ENCODE measurements around the gene KRT7. TPM values are rescaled to one million over a fixed set of nuclear protein-coding genes. Genes with fewer than 3 reads are reported as not detected.

Gene KRT7
- polyA plus RNA-seq (2011; rRNA removed): 238 and 659 TPM in 2 replicates
- polyA minus RNA-seq (2011; rRNA and poly(A)+ RNA removed): 253 and 288 TPM in 2 replicates

GRCh38 chr12:52232674-52233461, at the start of gene KRT7:
Gene KRT7 (plus strand): TSS chr12:52233243. CDS start chr12:52233297, 54 bp downstream.
- ChIA-PET CTCF (interaction anchor here (0.6 to 2.1 kb wide), 7 partner anchors 11 to 49 kb away, joined by 3 to 8 read pairs (median 3); no protein-coding TSS in a partner anchor), POLR2A (interaction anchor here (0.7 kb wide), 1 partner anchor 86 kb away, joined by 3 read pairs; no protein-coding TSS in a partner anchor)
- peak within 1 kb of the TSS; percentile 42 for H3K4me3 ChIP-seq (ENCODE audit: low read depth, low read length)
- no peak for DNase-seq (ENCODE audit: low read depth)
- peak; percentile 25; the same call in 1 of the 2 replicates for TF ChIP-seq CTCF (IDR thresholded peaks at IDR 0.05; ENCODE audit: insufficient read depth, low read depth, low read length)
- no peaks in the 10 kb centered on the region for H3K36me3 ChIP-seq (ENCODE audit: control insufficient read depth, insufficient read depth, low read length)
- no peaks in the 10 kb centered on the region for H3K27me3 ChIP-seq (ENCODE audit: control insufficient read depth, insufficient read depth, low read length)

- ChIA-PET POLR2A (no interaction called here), CTCF (interaction anchor here (0.7 to 1.3 kb wide), 5 partner anchors 30 to 797 kb away, joined by 3 to 5 read pairs (median 3); no protein-coding TSS in a partner anchor)
- H3K27me3 ChIP-seq (ENCODE audit: control insufficient read depth, insufficient read depth, low read length): no peaks in the 10 kb centered on the region
- TF ChIP-seq CTCF (IDR thresholded peaks at IDR 0.05; ENCODE audit: insufficient read depth, low read depth, low read length): no peak
- no peak overlapping the region for H3K4me3 ChIP-seq (ENCODE audit: low read depth, low read length)
- H3K36me3 ChIP-seq (ENCODE audit: control insufficient read depth, insufficient read depth, low read length): no peaks in the 10 kb centered on the region
- DNase-seq (ENCODE audit: low read depth): no peak
Measured at GRCh38 chr12:52183544-52183910, 49.5 kb upstream of the KRT7 start.

GRCh38 chr12:52183971-52184370, 49.1 kb upstream of the KRT7 start:
- DNase-seq (ENCODE audit: low read depth): no peak
- Histone ChIP-seq H3K4me3 (ENCODE audit: low read depth, low read length) (no peak overlapping the region), H3K27me3 (ENCODE audit: control insufficient read depth, insufficient read depth, low read length) (no peaks in the 10 kb centered on the region), H3K36me3 (ENCODE audit: control insufficient read depth, insufficient read depth, low read length) (no peaks in the 10 kb centered on the region)
- ChIA-PET POLR2A (no interaction called here), CTCF (interaction anchor here (0.8 to 1.3 kb wide), 6 partner anchors 11 to 797 kb away, joined by 3 to 6 read pairs (median 4); no protein-coding TSS in a partner anchor)
- TF ChIP-seq CTCF (IDR thresholded peaks at IDR 0.05; ENCODE audit: insufficient read depth, low read depth, low read length): no peak

- no peaks in the 10 kb centered on the region for H3K36me3 ChIP-seq (ENCODE audit: control insufficient read depth, insufficient read depth, low read length)
- no peak for DNase-seq (ENCODE audit: low read depth)
- CTCF ChIA-PET: interaction anchor here (0.7 to 2.6 kb wide), 6 partner anchors 8 to 122 kb away, joined by 3 to 8 read pairs (median 4); no protein-coding TSS in a partner anchor
- no peaks in the 10 kb centered on the region for H3K27me3 ChIP-seq (ENCODE audit: control insufficient read depth, insufficient read depth, low read length)
- no peak for TF ChIP-seq CTCF (IDR thresholded peaks at IDR 0.05; ENCODE audit: insufficient read depth, low read depth, low read length)
- POLR2A ChIA-PET: no interaction called here
- H3K4me3 ChIP-seq (ENCODE audit: low read depth, low read length): no peak overlapping the region
Measured at GRCh38 chr12:52184813-52185212, 48.2 kb upstream of the KRT7 start.

GRCh38 chr12:52185400-52185967, 47.6 kb upstream of the KRT7 start:
- H3K27me3 ChIP-seq (ENCODE audit: control insufficient read depth, insufficient read depth, low read length): no peaks in the 10 kb centered on the region
- POLR2A ChIA-PET: interaction anchor here (0.7 kb wide), 1 partner anchor 73 kb away, joined by 3 read pairs; no protein-coding TSS in a partner anchor
- no peak for TF ChIP-seq CTCF (IDR thresholded peaks at IDR 0.05; ENCODE audit: insufficient read depth, low read depth, low read length)
- H3K4me3 ChIP-seq (ENCODE audit: low read depth, low read length): no peak overlapping the region
- DNase-seq (ENCODE audit: low read depth): no peak
- H3K36me3 ChIP-seq (ENCODE audit: control insufficient read depth, insufficient read depth, low read length): no peaks in the 10 kb centered on the region
- CTCF ChIA-PET: interaction anchor here (0.7 to 2.6 kb wide), 6 partner anchors 8 to 699 kb away, joined by 3 to 8 read pairs (median 4); no protein-coding TSS in a partner anchor

Measured in BJ (cell line).